NCI-H2081 (cell line): ENCODE measurements around the gene TXNDC11.

Experiments used
- DNase-seq, 2 experiments: peaks; one replicate each; lab custom pipeline; 2025; lab: John Stamatoyannopoulos, UW

TXNDC11 gene

DNA sequence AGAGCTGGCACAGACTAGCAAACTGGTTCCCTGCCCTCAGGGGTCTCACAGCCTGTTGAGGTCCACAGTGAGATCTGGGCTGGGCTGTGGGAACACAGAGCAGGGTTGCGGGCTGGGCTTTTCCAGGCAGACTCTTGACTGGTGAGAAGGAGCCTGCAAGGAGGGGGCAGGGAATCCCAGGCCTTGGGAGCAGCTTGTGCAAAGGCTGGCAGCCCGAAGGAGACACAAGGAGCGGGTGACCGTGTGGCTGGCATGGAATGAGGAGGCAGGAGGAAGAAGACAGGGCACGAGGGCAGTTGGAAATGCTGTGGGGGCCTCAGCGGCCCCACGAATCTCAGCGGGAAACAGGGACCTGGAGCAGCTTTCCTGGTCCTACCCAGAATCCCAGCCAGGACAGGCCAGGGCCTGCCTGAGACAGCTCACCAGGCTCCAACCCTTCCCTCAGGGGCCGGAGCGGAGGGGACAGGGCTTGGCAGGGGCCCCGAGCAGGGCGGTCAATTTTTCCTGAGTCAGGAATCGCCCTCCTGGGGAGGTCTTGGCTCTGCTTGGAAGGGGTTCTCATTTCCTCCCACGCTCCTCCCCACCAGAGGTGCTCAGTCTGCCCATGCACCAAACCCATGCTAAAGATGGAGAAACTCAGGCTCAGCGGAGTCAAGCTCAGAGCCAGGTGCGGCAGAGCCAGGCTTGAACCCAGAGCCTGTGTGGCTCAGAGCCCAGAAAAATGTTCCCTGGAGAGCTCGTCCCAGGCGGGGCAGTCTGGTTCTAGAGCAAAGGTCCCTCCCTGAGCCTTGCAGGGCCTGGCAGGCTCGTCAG lies 83.6 kb downstream of the TXNDC11 start:
- no peak for DNase-seq

GRCh38 chr16:11657556-11657955 lies 85.1 kb downstream of the TXNDC11 start:
- DNase-seq, result no peak

GRCh38 chr16:11655655-11656054 lies 87.0 kb downstream of the TXNDC11 start:
- no peak for DNase-seq

GRCh38 chr16:11651796-11652195 lies 90.9 kb downstream of the TXNDC11 start:
- DNase-seq, result no peak

DNA sequence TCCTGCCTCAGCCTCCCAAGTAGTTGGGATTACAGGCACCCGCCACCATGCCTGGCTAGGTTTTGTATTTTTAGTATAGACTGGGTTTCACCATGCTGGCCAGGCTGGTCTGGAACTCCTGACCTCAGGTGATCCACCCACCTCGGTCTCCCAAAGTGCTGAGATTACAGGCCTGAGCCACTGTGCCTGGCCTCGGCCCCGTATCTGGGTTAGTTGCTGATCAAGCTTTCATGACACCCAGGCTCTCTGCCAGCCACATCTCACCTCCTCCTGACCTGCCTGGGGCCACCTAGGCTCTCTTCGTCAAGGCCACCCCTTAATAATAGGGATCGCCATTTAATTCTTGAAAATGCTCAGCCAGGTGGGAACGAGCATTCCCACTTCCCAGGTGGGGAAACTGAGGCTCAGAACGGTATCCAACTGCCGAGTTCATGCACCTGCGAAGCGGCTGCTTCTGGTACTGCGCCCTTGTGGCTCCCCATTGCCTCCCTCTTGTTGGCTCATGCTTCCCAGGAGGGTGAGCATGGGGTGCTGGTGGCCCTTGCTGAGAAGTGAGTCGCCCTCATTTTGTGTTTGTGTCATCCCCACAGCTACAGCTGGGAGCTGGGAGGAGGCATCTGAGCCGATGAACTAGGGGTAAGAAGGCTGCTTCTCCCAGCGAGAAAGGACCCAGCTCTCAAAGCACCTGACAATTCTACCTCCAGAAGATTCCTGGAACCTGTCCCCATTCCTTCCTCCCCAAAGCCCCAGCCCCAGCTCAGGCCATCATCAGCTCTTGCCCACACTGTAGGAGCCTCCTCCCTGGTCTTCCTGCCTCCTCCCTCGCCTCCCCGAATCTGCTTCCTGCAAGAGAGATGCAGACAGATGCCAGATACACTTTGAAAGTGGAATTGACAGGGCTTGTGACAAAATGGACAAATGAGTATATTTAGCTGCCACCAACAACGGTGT lies 91.7 kb downstream of the TXNDC11 start:
- DNase-seq, result no peak

DNA sequence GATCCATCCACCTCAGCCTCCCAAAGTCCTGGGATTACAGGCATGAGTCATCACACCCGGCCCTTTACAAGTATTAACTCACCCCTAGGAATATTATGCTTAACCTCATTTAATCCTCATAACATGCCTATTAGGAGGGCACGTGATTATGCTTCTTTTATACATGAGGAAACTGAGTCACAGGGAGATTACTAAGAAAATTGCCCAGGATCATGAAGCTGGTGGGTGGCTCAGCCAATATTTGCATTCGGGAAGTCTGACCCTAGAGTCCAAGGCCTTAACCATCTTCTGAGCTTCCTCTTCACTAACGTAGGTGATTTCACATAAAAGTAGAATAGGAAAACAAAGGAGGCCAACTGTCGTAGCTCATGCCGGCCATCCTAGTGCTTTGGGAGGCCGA lies 93.4 kb downstream of the TXNDC11 start:
- DNase-seq, result no peak

DNA sequence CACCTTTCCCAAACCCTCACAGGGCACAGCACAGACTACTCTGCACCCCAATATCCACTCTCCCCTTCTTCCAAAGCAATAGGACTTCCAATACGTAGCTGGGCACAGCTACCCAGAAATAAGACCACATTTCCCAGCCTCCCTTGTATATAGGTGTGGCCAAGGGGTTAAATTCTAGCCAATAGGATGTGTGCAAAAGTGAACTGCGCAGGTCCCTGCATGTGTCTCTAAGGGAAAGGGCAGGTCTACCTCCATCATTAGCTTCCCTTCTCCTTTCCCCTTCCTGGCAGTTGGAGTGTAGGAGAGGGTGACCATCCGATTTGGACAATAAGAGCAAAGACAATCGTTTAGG lies 99.9 kb downstream of the TXNDC11 start:
- DNase-seq, result no peak

DNA sequence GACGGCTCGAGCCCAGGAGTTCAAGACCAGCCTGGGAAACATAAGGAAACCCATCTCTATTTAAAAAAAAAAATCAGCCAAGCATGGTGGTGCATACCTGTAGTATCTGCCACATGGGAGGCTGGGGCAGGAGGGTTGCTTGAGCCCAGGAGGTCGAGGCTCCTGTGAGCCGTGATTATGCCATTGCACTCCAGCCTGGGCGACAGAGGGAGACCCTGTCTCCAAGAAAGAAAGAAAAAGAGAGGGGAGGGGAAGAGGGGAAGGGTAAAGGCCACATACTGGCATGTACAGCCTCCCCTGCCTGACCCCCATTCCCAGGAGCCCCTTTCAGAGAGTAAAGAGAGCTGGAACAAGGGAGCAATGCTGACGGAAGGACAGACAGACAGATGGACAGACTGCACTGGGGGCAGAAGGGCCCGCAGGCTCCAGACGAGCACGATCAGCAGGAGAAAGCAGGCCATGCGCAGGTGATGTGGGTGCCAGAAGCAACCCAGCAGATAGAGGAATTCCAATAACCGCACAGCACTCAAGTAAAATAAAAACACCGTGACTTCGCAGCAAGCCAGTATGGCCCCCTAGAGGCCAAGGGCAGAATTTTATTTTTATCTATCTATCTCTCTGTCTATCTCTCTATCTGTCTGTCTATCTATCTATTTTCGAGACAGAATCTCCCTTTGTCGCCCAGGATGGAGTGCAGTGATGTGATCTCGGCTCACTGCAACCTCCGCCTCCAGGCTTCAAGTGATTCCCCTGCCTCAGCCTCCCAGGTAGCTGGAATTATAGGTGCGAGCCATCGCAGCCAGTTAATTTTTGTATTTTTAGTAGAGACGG lies 101.5 kb downstream of the TXNDC11 start:
- peak; percentile 4 to 42 for DNase-seq

GRCh38 chr16:11639925-11640899 lies 102.4 kb downstream of the TXNDC11 start:
- peak in 1 of 2 experiments; percentile 35 for DNase-seq

DNA sequence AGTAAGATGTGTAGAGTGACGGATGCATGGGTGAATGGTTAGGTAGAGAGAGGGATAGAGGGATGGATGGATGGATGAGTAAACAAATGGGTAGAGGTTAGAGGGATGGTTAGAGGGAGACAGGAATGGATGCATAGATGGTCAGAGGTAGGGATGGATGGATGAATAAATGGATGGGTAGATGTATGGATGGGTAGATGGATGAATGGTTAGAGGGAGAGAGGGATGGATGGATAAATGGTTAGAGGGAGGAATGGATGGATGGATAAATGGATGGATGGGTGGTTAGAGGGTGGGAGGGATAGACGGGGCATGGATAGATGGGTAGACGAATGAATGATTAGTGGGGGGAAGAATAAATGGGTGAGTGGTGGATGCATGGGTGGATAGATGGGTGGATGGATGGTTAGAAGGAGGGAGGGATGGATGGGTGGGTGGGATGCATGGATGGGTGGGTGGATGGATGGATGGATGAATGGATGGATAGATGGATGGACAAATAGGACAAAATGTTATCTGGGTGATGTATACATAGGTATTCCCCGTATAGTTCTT lies 103.6 kb downstream of the TXNDC11 start:
- DNase-seq, result no peak

DNA sequence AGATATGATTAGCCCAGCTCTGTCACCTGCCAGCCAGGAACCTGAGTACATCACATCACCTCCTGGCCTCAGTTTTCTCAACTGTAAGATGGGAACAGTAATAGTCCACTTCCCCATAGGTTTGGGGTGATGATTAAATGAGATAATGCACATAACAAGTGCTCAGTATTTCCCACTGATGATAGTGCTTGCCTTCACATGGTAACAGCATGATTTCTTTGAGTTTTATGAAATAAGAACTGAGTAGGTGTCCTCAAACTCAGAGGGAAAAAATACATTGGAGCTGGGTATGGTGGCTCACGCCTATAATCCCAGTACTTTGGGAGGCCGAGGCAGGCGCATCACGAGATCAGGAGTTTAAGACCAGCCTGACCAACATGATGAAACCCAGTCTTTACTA lies 104.5 kb downstream of the TXNDC11 start:
- no peak for DNase-seq

DNA sequence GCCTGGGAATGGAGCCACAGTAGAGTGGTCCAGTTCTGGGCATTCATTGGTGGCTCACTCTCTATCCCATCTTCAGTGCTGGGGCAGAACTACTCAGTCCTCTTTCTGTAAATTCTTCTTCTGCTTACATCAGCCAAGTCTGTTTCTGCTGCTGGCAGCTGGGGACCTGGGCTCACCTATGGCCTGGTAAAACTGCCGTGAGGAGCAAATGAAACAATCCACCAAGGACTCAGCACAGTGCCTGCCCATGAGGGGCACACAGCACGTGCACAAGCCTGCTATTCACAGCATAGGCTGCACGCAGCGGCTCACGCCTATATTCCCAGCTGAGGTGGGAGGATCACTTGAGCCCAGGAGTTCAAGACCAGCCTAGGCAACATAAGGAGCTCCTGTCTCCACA lies 105.3 kb downstream of the TXNDC11 start:
- no peak for DNase-seq

GRCh38 chr16:11636172-11636721 lies 106.4 kb downstream of the TXNDC11 start:
- DNase-seq, result peak; percentile 47 to 80

DNA sequence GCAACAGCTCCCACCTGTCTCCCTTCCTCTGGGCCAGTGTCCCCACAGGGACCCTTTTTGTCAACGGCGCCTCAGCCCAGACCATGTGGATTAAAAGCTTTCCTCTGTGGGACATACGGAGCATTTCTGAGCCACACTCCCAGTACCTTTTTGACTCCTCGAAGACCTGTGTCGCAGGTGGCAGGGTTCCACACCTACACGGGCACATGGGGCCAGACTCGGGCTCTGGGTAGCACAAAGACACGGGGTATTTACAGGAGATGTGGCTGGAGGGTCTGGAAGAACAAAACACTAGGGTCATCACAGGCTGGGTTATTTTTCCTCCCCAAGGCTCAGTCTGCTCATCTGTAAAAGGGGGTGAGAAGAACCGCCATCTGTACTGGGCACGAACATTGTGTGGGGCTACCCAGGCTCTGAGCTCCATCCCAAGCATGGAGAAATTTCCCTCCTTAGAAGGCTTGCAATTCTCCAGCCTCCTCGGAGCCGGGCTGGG lies 106.9 kb downstream of the TXNDC11 start:
- no peak for DNase-seq

DNA sequence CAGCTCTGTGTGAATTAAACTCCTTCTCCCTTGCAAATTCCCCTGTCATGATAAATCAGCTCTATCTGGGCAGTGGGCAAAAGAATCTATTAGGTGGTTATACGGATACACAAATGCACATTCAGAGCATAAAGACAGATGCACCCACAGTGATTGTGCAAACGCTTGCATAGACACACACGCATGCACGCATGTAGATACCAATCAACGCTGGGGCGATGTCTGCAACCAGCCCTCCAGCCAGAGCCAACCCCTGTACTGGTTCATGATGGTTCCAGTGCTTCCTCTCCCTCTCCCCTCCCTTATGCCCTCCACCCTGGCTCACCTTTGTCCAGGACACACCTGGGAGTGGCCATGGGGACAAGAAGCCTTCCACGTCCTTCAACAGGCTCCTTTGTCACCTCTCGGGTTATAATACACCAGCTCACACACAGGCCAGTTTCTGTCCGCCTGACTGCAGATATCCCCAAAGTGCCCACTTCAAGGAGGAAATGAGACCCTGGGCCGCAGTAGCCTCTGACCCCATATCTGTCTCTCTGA lies 107.5 kb downstream of the TXNDC11 start:
- no peak for DNase-seq

- DNase-seq, result no peak
Observed at GRCh38 chr16:11634312-11634711, 108.3 kb downstream of the TXNDC11 start.

DNA sequence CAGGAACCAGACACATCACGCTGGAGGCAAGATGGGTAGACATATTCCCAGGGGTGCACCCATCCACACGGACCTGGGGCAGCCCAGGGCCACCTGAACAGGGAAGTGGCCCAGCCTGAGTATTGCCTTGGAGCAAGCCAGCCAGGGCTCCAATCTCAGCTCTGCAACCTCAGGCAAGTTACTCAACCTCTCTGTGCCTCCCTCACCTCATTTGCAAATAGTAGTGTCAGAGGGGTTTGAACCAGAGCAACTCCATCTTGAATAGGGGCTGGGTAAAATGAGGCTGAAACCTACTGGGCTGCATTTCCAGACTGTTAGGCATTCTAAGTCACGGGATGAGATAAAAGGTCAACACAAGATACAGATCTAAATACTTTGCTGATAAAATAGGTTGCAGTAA lies 109.5 kb downstream of the TXNDC11 start:
- DNase-seq, result no peak

DNA sequence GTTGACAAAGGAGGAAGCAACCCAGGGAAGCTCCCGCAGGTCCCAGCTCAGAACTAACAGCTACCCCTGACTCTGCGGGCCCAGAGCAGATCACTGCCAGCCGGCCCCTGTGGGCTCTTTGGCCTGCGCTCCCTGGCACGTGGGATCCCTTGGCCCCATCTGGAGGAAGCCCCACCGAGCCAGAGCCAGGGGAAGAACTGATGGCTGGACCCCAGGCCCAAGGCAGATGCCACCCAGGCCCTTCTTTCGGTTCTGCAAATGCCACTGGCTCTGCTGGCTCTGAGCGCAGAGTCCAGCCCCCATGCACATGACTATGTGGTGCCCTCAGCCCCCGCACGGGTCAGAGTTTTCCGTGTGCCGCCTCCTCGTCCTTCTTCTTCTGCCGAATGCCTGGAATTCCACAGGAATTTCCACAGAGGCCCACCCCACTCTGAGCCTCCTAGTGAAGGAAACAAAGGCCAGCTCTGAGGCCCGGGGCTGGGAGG lies 110.2 kb downstream of the TXNDC11 start:
- no peak for DNase-seq

GRCh38 chr16:11631214-11631613 lies 111.4 kb downstream of the TXNDC11 start:
- DNase-seq, result no peak

DNA sequence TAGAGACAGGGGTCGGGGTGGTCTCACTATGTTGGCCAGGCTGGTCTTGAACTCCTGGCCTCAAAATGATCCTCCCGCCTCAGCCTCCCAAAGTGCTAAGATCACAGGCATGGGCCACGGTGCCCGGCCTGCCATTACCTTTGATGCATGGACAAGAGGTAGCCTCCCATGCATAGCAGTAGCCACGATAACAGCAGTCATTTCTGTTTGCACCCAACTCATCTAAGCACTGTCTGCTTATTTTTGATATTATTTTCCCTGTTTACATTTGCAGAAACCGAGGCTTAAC lies 111.9 kb downstream of the TXNDC11 start:
- DNase-seq, result no peak
